Chondrocyte (in vitro differentiated cells): ENCODE data around the gene PLAC1. TPM values are rescaled to one million over a fixed set of nuclear protein-coding genes. Genes with fewer than 3 reads are reported as not detected.

Source experiments
- DNase-seq: peaks from one replicate; pipeline ENCODE4 v3.0.0; 2021; ENCODE audit warnings: mixed read lengths, low spot score
- H3K27ac Mint-ChIP-seq: one replicate; pipeline ENCODE4 v1.8.0; 2021; ENCODE audit warnings: mild to moderate bottlenecking, moderate library complexity, mixed read lengths; ENCODE audit not compliant: unreplicated experiment
- H3K27me3 Mint-ChIP-seq: 2 replicates; pipeline ENCODE4 v1.8.0; 2021; ENCODE audit warnings: low read depth, mixed read lengths
- H3K36me3 Mint-ChIP-seq: 2 replicates; pipeline ENCODE4 v1.8.0; 2021; ENCODE audit warnings: low read depth, mixed read lengths
- H3K4me1 Mint-ChIP-seq: 2 replicates; pipeline ENCODE4 v1.8.0; 2021; ENCODE audit warnings: low read depth, mild to moderate bottlenecking, mixed read lengths
- H3K4me3 Mint-ChIP-seq: one replicate; pipeline ENCODE4 v1.8.0; 2021; ENCODE audit warnings: mild to moderate bottlenecking, moderate library complexity, mixed read lengths; ENCODE audit not compliant: unreplicated experiment
- H3K9me3 Mint-ChIP-seq: 2 replicates; pipeline ENCODE4 v1.8.0; 2021; ENCODE audit warnings: low read depth, mixed read lengths
- total RNA-seq: library from RNA; stranded (reverse); gene quantifications from 3 replicates; pipeline ENCODE4 v1.2.1, GENCODE V29; 2021
- TF ChIP-seq, protein P1 (sequence below): fragments of 200-600 bp; sonication (generic); IDR thresholded peaks from 2 replicates; pipeline ENCODE4 v1.5.0; 2021; ENCODE audit warnings: antibody characterized with exemption, mild to moderate bottlenecking, moderate library complexity

Gene PLAC1
- total RNA-seq, 1 donor from 2014 or later = not detected

DNA sequence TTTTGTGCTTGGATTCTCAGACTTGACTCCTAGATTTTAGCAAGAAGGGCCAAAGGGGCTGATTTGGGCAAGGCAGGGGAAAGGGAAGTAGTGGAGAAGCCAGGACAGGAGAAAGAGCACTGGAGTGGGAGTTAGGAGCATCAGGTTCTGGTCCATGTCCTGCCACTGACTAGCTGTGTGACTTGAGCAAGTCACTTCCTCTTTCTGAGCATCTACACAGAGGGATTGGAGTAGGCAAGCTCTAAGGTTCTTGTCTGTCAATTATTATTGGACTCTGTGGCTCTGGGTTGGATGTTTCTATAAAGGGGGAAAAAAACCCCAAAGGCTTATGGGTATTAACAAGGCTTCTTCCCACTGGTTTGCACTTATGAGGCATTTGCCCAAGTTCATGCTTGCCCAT lies 24.4 kb downstream of the PLAC1 start:
- H3K4me1 Mint-ChIP-seq = peaks cover 11% of the 10 kb centered on the region
- DNase-seq = no peak
- H3K27me3 Mint-ChIP-seq = no peaks in the 10 kb centered on the region
- no peak overlapping the region for H3K4me3 Mint-ChIP-seq
- no peaks in the 10 kb centered on the region for H3K36me3 Mint-ChIP-seq
- no peak overlapping the region for H3K27ac Mint-ChIP-seq
- TF ChIP-seq, protein P1, sequence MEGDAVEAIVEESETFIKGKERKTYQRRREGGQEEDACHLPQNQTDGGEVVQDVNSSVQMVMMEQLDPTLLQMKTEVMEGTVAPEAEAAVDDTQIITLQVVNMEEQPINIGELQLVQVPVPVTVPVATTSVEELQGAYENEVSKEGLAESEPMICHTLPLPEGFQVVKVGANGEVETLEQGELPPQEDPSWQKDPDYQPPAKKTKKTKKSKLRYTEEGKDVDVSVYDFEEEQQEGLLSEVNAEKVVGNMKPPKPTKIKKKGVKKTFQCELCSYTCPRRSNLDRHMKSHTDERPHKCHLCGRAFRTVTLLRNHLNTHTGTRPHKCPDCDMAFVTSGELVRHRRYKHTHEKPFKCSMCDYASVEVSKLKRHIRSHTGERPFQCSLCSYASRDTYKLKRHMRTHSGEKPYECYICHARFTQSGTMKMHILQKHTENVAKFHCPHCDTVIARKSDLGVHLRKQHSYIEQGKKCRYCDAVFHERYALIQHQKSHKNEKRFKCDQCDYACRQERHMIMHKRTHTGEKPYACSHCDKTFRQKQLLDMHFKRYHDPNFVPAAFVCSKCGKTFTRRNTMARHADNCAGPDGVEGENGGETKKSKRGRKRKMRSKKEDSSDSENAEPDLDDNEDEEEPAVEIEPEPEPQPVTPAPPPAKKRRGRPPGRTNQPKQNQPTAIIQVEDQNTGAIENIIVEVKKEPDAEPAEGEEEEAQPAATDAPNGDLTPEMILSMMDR = no peak
- H3K9me3 Mint-ChIP-seq = peaks cover 3% of the 10 kb centered on the region

DNA sequence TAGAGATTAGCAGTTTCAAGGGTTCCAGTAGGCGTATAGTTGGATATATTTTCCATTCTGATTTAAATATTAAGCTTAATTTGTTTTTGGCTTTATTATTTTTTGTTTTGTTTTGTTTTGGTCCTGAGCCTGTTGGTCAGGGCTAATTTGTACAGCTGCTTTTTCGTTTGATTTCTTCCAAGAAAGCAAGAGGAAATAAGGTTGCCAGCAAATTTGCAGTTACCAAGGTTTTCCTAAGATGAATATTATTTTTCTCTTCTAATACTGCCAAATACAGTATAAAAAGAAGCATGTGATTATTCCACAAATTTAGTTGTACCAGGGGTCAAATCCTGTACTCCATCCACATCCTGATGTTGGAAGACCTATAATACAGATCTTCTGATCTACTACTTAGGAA lies 24.9 kb downstream of the PLAC1 start:
- peaks cover 3% of the 10 kb centered on the region for H3K9me3 Mint-ChIP-seq
- DNase-seq = no peak

DNA sequence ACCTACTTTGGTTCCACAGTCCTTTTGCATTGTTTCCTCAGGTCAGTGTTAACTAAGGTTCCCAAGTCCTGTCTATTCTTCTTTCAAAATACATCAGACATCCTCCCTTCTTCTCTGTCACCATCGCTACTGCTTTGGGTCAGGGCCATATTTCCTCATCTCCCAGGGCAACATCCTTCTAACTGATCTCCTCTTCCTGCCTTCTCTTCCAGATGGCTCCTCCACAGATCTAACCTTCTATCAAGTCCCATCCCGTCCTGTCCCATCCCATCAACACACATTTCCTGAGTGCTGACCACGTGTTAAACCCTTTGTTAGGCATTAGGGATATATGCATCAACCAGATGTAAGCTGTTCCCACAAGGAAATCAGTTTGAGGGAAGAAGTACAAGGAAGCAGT lies 25.9 kb downstream of the PLAC1 start:
- Mint-ChIP-seq H3K9me3 (peaks cover 3% of the 10 kb centered on the region), H3K36me3 (no peaks in the 10 kb centered on the region), H3K27ac (no peak overlapping the region), H3K4me1 (peaks cover 11% of the 10 kb centered on the region), H3K27me3 (no peaks in the 10 kb centered on the region), H3K4me3 (no peak overlapping the region)
- TF ChIP-seq, protein P1 = no peak
- DNase-seq = no peak

More for the DNA sequence above, 24.9 kb downstream of the PLAC1 start:
- TF ChIP-seq, protein P1 = no peak
- Mint-ChIP-seq H3K36me3 (no peaks in the 10 kb centered on the region), H3K4me3 (no peak overlapping the region), H3K4me1 (peaks cover 11% of the 10 kb centered on the region), H3K27ac (no peak overlapping the region), H3K27me3 (no peaks in the 10 kb centered on the region)

DNA sequence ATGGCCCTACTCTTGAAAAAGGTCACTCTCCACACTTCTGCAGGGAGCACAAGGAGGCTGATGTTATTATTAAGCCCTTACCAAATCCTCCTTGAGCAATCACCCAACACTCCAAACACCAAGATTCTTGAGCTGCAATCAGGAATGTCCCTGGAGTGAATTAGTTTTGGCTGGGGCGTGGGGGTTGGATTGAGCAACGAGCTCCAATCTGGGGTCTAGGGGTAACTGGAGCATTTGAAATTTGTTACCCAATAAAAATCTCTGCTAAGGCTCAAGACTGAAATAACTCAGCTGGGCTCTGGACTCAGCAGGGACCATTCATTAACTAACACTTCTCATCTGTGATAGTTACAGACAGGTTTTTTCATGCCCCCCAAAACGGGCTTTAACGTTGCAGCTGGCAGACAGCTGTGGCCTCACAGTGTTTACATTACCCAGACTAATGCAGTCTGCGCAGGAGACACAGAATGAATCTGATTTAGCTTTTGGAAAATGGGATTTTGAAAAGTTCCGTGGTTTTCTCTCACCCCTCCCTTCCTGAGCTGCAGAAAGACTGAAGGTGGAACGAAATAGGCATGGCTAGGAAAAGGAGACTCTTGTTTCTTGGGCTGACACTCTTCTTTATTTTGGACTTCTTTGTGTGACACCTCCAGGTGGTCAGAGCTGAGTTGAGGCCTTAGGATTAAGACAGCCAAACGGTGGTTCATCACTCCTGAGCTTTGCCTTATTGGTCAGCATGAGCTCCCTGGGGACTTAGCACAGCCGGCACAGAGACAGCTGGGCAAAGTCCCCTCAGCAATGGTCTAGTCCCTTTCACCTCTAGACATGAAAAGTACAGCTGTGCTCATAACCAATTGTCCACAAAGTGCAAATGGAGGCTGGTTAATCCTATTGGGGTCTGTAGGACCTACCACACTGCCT lies 26.6 kb downstream of the PLAC1 start:
- Mint-ChIP-seq H3K36me3 (no peaks in the 10 kb centered on the region), H3K27me3 (no peaks in the 10 kb centered on the region), H3K27ac (no peak overlapping the region), H3K9me3 (peaks cover 3% of the 10 kb centered on the region), H3K4me3 (no peak overlapping the region), H3K4me1 (peaks cover 11% of the 10 kb centered on the region)
- TF ChIP-seq, protein P1 = no peak
- DNase-seq = no peak

DNA sequence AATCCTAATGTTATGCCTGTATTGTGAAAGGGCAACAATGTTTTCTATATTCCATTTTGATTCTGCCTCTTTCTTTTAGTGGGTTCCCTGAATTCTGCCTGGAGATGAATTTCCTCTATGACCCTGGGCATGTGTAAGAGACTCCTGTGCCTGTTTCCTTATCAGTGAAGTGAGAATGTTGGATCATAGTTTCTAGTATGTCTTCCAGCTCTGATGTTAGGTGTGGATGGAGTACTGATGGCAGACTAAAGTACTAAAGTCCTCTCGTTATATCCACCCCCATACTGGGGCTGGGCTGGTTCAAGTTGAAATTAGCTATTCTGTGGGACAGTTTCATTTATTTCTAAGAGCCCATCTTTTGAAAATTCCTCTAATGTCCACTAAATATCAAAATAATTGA lies 29.6 kb downstream of the PLAC1 start:
- H3K4me1 Mint-ChIP-seq = peaks cover 26% of the 10 kb centered on the region
- no peaks in the 10 kb centered on the region for H3K9me3 Mint-ChIP-seq

More for the DNA sequence above, 29.6 kb downstream of the PLAC1 start:
- TF ChIP-seq, protein P1 = no peak
- Mint-ChIP-seq H3K4me3 (no peak overlapping the region), H3K27me3 (no peaks in the 10 kb centered on the region), H3K36me3 (no peaks in the 10 kb centered on the region), H3K27ac (no peak overlapping the region)
- no peak for DNase-seq
